Activated naive CD8-positive, alpha-beta T cell treated with anti-CD3 and anti-CD28 coated beads, Interleukin-2, amount 10 ng/mL, durations not matched to agents 7 days and 5 days (primary cell): Measurements from ENCODE around the gene TEAD2. TPM values are rescaled to one million over a fixed set of nuclear protein-coding genes. Genes with fewer than 3 reads are reported as not detected.
"Not testable (repeated sequence)": the region's sequence is repeated elsewhere in the genome, so short reads cannot be mapped to it uniquely, and the experiment has no call there.

Experiments used
- ATAC-seq: fragments of 150-1000 bp; cut with Tn5 transposase; one replicate; pipeline ENCODE4 v1.10.0; 2021; ENCODE audit warnings: low read depth, moderate library complexity
- POLR2A ChIA-PET: fragments of 350-600 bp; sonication (Branson Sonifier 250); formaldehyde crosslinking; loops from one replicate; lab custom pipeline; 2021; ENCODE audit warnings: antibody characterized with exemption; lab: Charles Lee
- DNase-seq: peaks from one replicate; pipeline ENCODE4 v3.0.0; 2021
- H3K27ac Mint-ChIP-seq: one replicate; pipeline ENCODE4 v1.8.0; 2022; ENCODE audit warnings: mild to moderate bottlenecking, mixed read lengths
- H3K27me3 Mint-ChIP-seq: one replicate; pipeline ENCODE4 v1.8.0; 2022; ENCODE audit warnings: mild to moderate bottlenecking, moderate library complexity, mixed read lengths
- H3K36me3 Mint-ChIP-seq: one replicate; pipeline ENCODE4 v1.8.0; 2021; ENCODE audit warnings: mild to moderate bottlenecking, mixed read lengths
- H3K4me1 Mint-ChIP-seq: one replicate; pipeline ENCODE4 v1.8.0; 2021; ENCODE audit warnings: mixed read lengths
- H3K4me3 Mint-ChIP-seq: one replicate; pipeline ENCODE4 v1.8.0; 2022; ENCODE audit warnings: mild to moderate bottlenecking, moderate library complexity, mixed read lengths
- H3K9me3 Mint-ChIP-seq: one replicate; pipeline ENCODE4 v1.8.0; 2021; ENCODE audit warnings: mixed read lengths
- total RNA-seq, 2 experiments: library from RNA; stranded (reverse); gene quantifications; one replicate each; pipeline ENCODE4 v1.2.3, GENCODE V29; 2021

The TEAD2 gene
- total RNA-seq, 2 experiments from 2014 or later = not detected

DNA sequence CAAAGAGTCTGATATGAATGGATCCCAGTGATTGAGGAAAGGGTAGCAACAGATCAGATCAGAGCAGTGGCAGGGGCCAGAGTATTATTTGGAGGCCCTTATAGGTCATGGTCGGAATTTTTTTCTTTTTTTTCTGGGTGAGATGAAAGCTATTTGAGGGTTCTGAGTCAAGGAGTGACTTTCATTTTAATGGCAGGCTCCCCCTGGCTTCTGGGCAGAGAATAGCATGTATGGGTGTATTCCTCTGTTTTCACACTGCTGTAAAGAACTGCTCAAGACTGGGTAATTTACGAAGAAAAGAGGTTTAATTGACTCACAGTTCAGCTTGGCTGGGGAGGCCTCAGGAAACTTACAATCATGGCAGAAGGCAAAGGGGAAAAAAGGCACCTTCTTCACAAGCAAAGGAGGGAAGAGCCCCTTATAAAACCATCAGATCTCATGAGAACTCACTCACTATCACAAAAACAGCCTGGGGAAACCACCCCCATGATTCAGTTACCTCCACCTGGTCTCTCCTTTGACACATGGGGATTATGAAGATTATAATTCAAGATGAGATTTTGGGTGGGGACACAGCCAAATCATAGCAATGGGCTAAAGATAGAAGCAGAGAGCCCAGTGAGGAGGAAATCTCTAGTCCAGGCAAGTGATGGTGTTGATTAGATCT lies 34.2 kb downstream of the TEAD2 start:
- no peaks in the 10 kb centered on the region for H3K27me3 Mint-ChIP-seq
- no peak for DNase-seq
- peaks cover 2% of the 10 kb centered on the region for H3K9me3 Mint-ChIP-seq
- peaks cover 38% of the 10 kb centered on the region for H3K4me1 Mint-ChIP-seq
- no peak overlapping the region for H3K4me3 Mint-ChIP-seq
- peaks cover 27% of the 10 kb centered on the region for H3K36me3 Mint-ChIP-seq
- peak overlapping the region; percentile 48 for H3K27ac Mint-ChIP-seq
- POLR2A ChIA-PET = no interaction called here
- ATAC-seq = peak; percentile 29

- POLR2A ChIA-PET = no interaction called here
- peaks cover 5% of the 10 kb centered on the region for H3K9me3 Mint-ChIP-seq
- H3K4me3 Mint-ChIP-seq = peak overlapping the region; percentile 25
- H3K27ac Mint-ChIP-seq = peak overlapping the region; percentile 16
- DNase-seq = no peak
- peak; percentile 63 for ATAC-seq
- H3K27me3 Mint-ChIP-seq = no peaks in the 10 kb centered on the region
- H3K36me3 Mint-ChIP-seq = peaks cover 34% of the 10 kb centered on the region
- H3K4me1 Mint-ChIP-seq = peaks cover 24% of the 10 kb centered on the region
Observed at GRCh38 chr19:49326165-49326704, 36.0 kb downstream of the TEAD2 start.

- DNase-seq, ATAC-seq, H3K9me3 Mint-ChIP-seq, H3K27me3 Mint-ChIP-seq, H3K4me3 Mint-ChIP-seq, H3K27ac Mint-ChIP-seq, POLR2A ChIA-PET: not testable (repeated sequence)
- peaks cover 35% of the 10 kb centered on the region for H3K36me3 Mint-ChIP-seq
- peaks cover 24% of the 10 kb centered on the region for H3K4me1 Mint-ChIP-seq
Observed at GRCh38 chr19:49325756-49326155, 36.5 kb downstream of the TEAD2 start.

GRCh38 chr19:49324801-49325576 lies 37.2 kb downstream of the TEAD2 start, which contains the start of gene SLC6A16:
Gene SLC6A16, minus strand, starts transcription at chr19:49325191. Its CDS starts 13,844 bp downstream, at chr19:49311347.
- ATAC-seq = no peak
- no peaks in the 10 kb centered on the region for H3K27me3 Mint-ChIP-seq
- POLR2A ChIA-PET = no interaction called here
- DNase-seq = no peak
- H3K9me3 Mint-ChIP-seq = peaks cover 5% of the 10 kb centered on the region
- peaks cover 35% of the 10 kb centered on the region for H3K36me3 Mint-ChIP-seq
- peaks cover 20% of the 10 kb centered on the region for H3K4me1 Mint-ChIP-seq
- H3K4me3 Mint-ChIP-seq = no peak within 1 kb of the TSS
- no peak within 1 kb of the TSS for H3K27ac Mint-ChIP-seq

- ATAC-seq (no peak), DNase-seq (no peak)
- Mint-ChIP-seq H3K36me3 (peaks cover 46% of the 10 kb centered on the region), H3K27ac (no peak overlapping the region), H3K27me3 (no peaks in the 10 kb centered on the region), H3K9me3 (peaks cover 14% of the 10 kb centered on the region), H3K4me1 (peaks cover 9% of the 10 kb centered on the region), H3K4me3 (no peak overlapping the region)
- POLR2A ChIA-PET = no interaction called here
Observed at GRCh38 chr19:49318296-49318695, 43.9 kb downstream of the TEAD2 start.

DNA sequence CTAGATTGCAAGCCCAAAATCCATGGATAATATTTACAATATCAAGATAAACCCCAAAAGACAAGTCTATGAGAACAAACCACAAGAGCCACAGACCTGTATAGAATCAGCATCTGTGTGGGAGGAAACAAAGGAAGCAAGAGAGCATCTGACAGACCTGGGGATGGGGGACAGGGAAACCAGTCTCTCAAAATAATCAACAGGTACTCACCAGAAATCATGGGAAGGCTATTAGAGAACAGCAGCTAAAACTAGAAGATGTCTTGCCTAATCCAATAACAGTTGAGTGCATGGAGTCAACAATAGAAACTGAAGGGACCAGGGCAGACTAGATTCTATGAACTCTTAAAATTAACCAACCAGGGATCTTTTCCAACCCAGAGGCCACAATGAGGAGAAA lies 45.9 kb downstream of the TEAD2 start:
- POLR2A ChIA-PET = no interaction called here
- no peak overlapping the region for H3K27ac Mint-ChIP-seq

GRCh38 chr19:49315111-49315510 lies 47.1 kb downstream of the TEAD2 start:
- Mint-ChIP-seq H3K27me3 (no peaks in the 10 kb centered on the region), H3K4me1 (peaks cover 13% of the 10 kb centered on the region), H3K4me3 (no peak overlapping the region), H3K36me3 (peaks cover 32% of the 10 kb centered on the region), H3K9me3 (peaks cover 10% of the 10 kb centered on the region), H3K27ac (no peak overlapping the region)
- POLR2A ChIA-PET = no interaction called here
- DNase-seq (no peak), ATAC-seq (no peak)

More for the DNA sequence above, 45.9 kb downstream of the TEAD2 start:
- Mint-ChIP-seq H3K36me3 (peaks cover 39% of the 10 kb centered on the region), H3K4me3 (no peak overlapping the region), H3K27me3 (no peaks in the 10 kb centered on the region), H3K9me3 (peaks cover 10% of the 10 kb centered on the region), H3K4me1 (peaks cover 13% of the 10 kb centered on the region)
- ATAC-seq (no peak), DNase-seq (no peak)

DNA sequence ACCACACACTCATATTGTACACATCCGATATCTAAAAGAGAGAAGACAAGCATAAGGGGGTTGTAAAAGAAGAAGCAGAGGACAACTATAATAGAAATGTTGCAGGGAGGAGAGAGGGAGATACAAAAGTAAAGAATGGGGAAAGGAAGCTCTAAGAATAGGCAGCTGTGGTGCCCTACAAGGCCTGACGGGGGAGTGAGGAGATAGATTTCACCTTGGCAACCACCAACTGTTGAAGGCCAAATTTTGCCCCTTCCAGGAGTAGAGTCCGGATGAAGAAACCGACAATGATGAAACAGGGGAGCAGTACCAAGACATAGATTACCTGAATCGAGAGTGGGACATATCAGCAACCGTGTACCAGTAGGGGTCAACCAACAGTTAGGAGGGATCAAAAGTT lies 53.1 kb downstream of the TEAD2 start:
- ATAC-seq = no peak
- POLR2A ChIA-PET = no interaction called here
- DNase-seq = no peak
- Mint-ChIP-seq H3K27me3 (no peaks in the 10 kb centered on the region), H3K9me3 (no peaks in the 10 kb centered on the region), H3K4me1 (peaks cover 4% of the 10 kb centered on the region), H3K4me3 (no peak overlapping the region), H3K36me3 (peaks cover 9% of the 10 kb centered on the region), H3K27ac (no peak overlapping the region)

- POLR2A ChIA-PET, H3K9me3 Mint-ChIP-seq, DNase-seq, H3K36me3 Mint-ChIP-seq, ATAC-seq, H3K27ac Mint-ChIP-seq, H3K4me3 Mint-ChIP-seq, H3K4me1 Mint-ChIP-seq, H3K27me3 Mint-ChIP-seq: not testable (repeated sequence)
Observed at GRCh38 chr19:49306734-49307133, 55.5 kb downstream of the TEAD2 start.

DNA sequence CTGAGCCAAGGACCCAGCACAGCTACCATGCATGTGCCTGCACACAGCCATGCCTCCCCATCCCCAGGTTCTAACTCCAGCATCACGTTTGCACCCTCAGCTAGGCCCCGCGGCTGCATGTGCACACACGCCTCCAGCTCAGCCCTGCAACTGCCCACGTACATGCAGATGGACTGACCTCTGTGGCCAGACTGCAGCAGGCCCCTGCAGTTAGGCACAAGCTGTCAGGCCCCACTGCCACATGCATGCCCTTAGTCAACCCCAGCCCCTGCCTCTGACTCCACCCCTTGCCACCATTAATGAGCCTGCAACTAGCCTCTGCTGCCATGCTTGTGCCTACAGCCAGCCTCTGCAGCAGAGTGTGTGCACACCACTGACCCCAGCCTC lies 60.4 kb downstream of the TEAD2 start:
- ATAC-seq (no peak), DNase-seq (no peak)
- no peaks in the 10 kb centered on the region for H3K36me3 Mint-ChIP-seq
- no peaks in the 10 kb centered on the region for H3K4me1 Mint-ChIP-seq
- no peaks in the 10 kb centered on the region for H3K9me3 Mint-ChIP-seq
- no peak overlapping the region for H3K4me3 Mint-ChIP-seq
- POLR2A ChIA-PET = no interaction called here
- H3K27ac Mint-ChIP-seq = no peak overlapping the region
- H3K27me3 Mint-ChIP-seq = peaks cover 4% of the 10 kb centered on the region

GRCh38 chr19:49301165-49301865 lies 60.9 kb downstream of the TEAD2 start:
- H3K4me1 Mint-ChIP-seq = no peaks in the 10 kb centered on the region

DNA sequence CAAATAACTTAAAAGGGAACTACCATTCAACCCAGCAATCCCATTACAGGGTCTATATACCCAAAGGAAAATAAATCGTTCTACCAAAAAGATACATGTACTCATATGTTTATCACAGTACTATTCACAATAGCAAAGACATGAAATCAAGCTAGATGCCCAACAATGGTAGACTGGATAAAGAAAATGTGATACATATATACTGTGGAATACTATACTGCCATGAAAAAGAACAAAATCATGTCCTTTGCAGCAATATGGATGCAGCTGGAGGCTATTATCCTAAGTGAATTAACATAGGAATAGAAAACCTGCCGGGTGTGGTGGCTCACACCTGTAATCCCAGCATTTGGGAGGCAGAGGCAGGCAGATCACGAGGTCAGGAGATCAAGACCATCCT lies 63.6 kb downstream of the TEAD2 start:
- H3K27me3 Mint-ChIP-seq, DNase-seq, H3K27ac Mint-ChIP-seq, H3K4me3 Mint-ChIP-seq, H3K36me3 Mint-ChIP-seq, ATAC-seq, POLR2A ChIA-PET, H3K9me3 Mint-ChIP-seq, H3K4me1 Mint-ChIP-seq: not testable (repeated sequence)

More at GRCh38 chr19:49301165-49301865, 60.9 kb downstream of the TEAD2 start:
- peak; percentile 86 for DNase-seq
- Mint-ChIP-seq H3K27ac (no peak overlapping the region), H3K36me3 (no peaks in the 10 kb centered on the region), H3K4me3 (no peak overlapping the region), H3K27me3 (peaks cover 4% of the 10 kb centered on the region), H3K9me3 (no peaks in the 10 kb centered on the region)
- POLR2A ChIA-PET = no interaction called here
- peak; percentile 100 for ATAC-seq

DNA sequence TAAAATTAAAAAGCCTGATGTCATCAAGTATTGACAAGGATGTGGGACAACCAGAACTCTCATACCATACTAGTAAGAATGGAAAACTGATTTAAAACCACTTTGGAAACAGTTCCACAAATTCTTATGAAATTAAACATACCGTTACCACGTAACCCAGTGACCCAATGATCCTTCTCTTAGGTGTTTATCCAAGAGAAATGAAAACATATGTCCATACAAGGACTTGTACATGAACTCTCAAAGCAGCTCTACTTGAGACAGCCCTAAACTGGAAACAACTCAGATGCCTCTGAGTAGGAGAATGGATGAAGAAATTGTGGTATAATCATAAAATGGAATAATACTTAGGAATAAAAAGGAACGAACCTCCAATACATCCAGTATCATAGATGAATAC lies 64.8 kb downstream of the TEAD2 start:
- H3K27me3 Mint-ChIP-seq = peaks cover 2% of the 10 kb centered on the region

More for the DNA sequence above, 64.8 kb downstream of the TEAD2 start:
- DNase-seq (no peak), ATAC-seq (no peak)
- POLR2A ChIA-PET = interaction anchor here (0.6 kb wide), 1 partner anchor 304 kb away, joined by 3 read pairs; the partner anchor contains the start of gene RUVBL2
- Mint-ChIP-seq H3K4me1 (no peaks in the 10 kb centered on the region), H3K27ac (no peak overlapping the region), H3K36me3 (no peaks in the 10 kb centered on the region), H3K9me3 (no peaks in the 10 kb centered on the region), H3K4me3 (no peak overlapping the region)
